CD4-positive, alpha-beta T cell treated with Interleukin-15 for 4 hours (primary cell): Measurements from ENCODE around the gene N4BP2L1.
"Not testable (repeated sequence)": the region's sequence is repeated elsewhere in the genome, so short reads cannot be mapped to it uniquely, and the experiment has no call there.

Experiments used
- DNase-seq: peaks from one replicate; pipeline ENCODE4 v3.0.0-alpha.2; 2020; ENCODE audit warnings: low spot score

The N4BP2L1 gene

DNA sequence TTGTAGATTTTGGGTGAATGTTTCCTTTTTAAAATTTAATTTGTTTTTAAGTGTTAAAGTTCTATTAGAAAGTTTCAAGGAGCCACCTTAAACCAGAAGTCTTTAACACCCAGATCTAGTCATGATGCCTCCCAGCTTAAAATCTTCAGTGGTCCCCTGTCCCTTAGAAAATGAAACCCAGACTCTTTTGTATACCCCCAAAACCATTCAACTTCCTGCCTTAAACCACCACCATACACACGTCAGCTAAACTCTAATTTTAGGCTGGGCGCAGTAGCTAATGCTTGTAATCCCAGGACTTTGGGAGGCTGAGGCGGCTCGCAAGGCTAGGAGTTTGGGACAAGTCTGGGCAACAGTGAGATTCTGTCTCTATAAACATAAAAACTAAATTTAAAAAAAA lies 37.9 kb downstream of the N4BP2L1 start:
- DNase-seq, result peak; percentile 20

DNA sequence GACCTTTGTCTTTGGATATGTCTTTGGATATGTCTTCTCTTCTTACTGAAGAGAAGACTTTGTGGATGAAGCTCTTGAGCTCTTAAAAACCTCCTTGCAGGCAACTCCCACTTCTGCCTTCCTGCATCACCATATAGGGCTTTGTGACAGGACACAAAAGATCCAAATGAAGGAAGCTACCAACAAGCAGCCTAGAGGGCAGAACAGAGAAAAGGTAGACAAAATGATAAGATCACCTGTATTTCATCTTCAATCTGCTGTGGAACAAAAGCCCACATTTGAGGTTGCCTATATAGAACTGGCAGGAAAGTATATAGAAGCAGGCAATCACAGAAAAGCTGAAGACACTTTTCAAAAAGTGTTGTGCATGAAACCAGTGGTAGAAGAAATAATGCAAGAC lies 42.5 kb downstream of the N4BP2L1 start:
- no peak for DNase-seq

DNA sequence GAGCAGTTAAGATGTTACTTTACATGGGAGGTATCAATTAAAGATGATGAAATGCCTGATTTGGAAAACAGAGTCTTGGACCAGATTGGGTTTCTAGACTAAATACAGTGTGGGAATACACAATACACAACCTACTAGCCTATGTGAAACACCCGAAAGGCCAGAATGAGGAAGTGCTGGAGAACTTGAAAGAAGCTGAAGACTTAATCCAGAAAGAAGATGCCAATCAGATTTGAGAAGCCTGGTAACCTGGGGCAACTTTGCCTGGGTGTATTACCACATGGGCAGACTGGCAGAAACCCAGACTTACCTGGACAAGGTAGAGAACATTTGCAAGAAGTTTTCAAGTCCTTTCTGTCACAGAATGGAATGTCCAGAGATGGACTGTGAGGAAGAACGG lies 43.2 kb downstream of the N4BP2L1 start:
- DNase-seq, result no peak

DNA sequence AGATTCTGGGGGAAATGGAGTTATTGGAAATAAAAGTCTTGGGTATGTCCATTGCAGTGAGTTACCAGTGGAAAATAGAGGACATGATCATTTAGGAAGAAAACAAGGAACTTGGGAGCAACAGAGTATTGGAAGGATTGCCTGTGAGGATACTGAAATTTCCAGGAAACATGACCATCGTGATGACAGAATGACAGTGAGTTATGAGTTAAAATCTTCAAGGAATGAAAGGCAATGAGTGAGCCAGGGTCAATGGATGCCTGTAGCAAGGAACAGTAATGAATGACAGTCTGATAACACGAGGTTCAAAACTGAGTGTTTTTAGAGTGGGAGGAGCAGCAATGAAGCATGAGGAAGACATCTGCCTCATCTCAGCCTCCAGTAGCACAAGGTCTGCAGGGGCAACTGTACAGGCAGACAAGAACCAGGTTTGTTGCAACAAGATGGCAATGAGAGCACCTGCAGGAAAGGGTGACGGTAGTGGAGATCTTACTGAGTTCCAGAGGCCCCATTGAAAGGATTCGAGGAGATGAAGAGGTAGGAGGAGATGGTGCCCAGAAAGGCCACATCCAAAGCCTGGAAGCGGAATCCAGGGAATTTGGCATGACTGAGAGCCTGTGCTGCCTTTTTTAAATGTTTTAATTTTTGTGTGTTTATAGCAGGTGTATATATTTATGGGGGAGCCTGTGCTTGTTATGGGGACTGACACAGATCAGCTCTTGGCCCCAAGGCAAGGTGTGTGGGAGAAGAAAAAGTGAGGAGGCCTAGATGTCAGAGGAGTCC lies 43.9 kb downstream of the N4BP2L1 start:
- DNase-seq, result no peak

DNA sequence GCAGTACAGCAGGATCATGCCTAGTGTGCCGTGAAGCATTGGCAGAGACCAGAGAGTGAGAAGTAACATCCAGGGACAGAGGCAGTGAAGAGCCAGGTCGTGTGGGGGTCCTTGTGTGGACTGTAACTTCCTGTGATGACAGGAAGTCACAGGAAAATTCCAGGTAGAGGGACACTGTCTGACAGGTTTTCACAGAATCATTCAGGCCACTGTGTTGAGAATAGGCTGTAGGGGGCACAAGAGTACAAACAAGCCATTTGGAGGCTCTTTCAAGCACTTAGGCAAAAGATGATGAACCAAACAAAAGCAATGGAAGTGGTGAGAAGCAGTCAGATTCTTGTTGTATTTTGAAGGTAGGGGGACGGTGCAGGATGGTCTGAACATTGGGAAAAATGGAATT lies 46.4 kb downstream of the N4BP2L1 start:
- peak; percentile 47 for DNase-seq

DNA sequence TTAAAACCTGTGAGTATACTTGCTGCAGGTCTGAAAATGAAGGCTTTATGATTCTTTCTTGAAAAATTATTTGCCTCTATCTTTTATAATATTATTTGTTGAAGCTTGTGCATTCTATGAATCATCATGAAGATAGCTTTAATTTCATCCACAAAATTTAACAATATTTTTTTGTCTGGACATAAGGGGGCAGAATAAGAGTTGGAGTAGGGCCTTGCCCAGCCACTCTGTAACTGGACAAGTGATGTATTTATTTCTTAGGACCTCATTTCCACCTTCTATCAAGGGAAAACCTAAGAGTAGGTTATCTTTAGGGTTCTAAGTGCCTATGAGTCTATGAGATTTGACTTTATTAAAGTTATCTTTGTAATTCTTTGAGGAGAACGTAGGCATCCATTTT lies 49.9 kb downstream of the N4BP2L1 start:
- no peak for DNase-seq

DNA sequence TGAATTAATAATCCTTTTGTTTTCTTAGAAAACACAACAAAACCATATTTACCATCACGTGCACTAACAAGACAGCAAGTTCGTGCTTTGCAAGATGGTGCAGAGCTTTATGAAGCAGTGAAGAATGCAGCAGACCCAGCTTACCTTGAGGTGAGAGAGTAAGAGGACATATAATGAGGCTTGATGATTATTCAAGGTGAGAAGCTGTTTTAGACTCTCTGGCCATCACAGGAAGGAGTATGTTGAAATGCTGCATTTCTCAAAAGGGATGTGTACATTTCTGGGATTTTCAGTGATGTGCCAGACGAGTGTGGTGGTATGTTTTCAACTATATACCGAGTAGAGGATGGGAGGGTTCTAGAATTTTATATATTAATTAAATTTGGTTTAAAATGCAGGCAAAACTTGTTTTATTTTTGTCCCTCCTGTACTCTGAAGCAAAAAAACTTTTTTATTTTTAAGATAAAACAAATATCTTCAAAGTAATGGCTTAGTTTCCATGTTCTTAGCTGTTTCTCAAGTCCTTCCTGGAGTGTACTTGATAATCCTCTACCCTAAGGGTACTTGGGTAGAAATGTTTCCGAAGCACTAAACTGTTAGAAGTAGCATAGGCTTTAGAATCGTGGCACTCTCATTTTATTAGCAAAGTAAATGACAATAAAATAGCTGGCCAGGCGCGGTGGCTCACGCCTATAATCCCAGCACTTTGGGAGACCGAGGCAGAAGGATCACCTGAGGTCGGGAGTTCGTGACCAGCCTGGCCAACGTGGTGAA lies 51.1 kb downstream of the N4BP2L1 start:
- DNase-seq, result no peak

DNA sequence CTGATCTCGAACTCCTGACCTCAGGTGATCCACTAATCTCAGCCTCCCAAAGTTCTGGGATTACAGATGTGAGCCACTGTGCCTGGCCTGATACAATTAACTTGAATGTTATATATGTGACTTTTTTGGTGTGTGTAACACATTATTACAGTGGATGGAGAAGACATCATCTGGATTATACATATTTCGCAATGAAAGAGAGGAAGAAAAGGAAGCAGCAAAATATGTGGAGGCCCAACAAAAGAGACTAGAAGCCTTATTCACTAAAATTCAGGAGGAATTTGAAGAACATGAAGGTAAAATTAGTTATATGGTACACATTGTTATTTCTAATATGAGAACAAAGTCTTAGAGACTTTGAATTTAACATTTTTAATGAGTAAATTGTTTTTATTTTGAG lies 57.1 kb downstream of the N4BP2L1 start:
- no peak for DNase-seq

DNA sequence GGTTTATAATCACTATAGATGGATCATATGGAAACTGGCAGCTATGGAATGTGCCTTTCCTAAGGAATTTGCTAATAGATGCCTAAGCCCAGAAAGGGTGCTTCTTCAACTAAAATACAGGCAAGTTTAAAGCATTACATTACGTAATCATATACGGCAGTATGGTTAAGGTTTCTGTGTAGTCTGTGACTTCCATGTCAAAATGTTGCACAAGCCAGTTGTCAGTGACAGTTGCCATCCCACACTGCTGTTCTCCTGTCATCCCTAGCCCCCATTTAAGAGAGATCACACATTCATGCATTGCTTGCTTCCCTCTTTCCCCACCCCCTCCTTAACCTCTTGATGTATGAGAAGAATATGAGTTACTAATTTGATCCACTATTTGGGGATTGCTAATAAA lies 65.4 kb downstream of the N4BP2L1 start:
- DNase-seq, result no peak

DNA sequence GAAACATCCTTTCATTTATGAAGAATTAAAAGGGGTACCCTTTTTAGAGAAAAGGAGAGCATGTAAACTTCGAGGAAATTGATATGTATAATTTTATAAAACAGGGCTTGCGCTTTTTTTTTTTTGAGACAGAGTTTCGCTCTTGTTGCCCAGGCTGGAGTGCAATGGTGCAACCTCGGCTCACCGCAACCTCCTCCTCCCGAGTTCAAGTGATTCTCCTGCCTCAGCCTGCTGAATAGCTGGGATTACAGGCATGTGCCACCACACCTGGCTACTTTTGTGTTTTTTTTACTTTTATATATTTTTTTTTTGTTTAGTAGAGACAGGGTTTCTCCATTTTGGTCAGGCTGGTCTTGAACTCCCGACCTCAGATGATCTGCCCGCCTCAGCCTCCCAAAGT lies 72.0 kb downstream of the N4BP2L1 start:
- not testable (repeated sequence) for DNase-seq

DNA sequence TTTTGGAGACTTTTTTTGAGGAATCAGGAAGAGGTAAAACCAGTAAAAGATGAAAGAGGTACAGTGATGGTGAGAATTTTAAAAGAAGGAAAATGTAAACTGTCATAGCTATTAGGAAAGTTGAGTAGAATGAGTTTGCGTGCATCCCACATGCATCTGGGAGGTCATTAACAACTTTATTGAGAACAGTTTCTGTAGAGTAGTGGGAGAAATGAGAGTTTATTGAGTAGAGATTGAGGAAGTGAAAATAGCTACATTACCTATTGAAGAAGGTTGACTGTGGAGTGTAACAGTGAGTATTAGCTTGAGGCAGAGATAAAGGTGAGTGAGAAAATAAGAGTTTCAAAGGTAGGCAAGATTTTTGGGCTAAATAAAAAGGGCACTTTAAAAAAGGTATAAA lies 73.9 kb downstream of the N4BP2L1 start:
- no peak for DNase-seq

DNA sequence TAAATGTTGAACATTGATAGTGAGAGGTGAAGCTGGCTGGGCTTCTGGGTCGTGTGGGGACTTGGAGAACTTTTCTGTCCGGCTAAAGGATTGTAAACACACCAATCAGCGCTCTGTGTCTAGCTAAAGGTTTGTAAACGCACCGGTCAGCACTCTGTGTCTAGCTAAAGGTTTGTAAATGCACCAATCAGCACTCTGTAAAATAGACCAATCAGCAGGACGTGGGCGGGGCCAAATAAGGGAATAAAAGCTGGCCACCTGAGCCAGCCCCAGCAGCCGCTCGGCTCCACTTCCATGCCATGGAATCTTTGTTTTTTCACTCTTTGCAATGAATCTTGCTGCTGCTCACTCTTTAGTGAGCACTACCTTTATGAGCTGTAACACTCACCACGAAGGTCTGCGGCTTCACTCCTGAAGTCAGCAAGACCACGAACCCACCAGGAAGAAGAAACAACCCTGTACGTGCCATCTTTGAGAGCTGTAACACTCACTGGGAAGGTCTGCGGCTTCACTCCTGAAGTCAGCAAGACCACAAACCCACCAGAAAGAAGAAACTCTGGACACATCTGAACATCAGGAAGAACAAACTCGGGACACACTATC lies 77.0 kb downstream of the N4BP2L1 start:
- not testable (repeated sequence) for DNase-seq
